B cell (primary cell): Measurements from ENCODE around the gene TMEM236.

ENCODE experiments used
- EZH2 ChIP-seq: IDR thresholded peaks from 2 replicates; pipeline ENCODE4 v1.6.1; 2012; ENCODE audit warnings: borderline replicate concordance, low read depth, mild to moderate bottlenecking, moderate library complexity, low read length; ENCODE audit not compliant: insufficient read depth, poor library complexity, severe bottlenecking
- TF ChIP-seq, protein P1 (sequence below): fragments of 200-600 bp; IDR thresholded peaks from one replicate; pipeline ENCODE4 v1.8.0; 2022; ENCODE audit warnings: antibody characterized with exemption, mild to moderate bottlenecking

DNA sequence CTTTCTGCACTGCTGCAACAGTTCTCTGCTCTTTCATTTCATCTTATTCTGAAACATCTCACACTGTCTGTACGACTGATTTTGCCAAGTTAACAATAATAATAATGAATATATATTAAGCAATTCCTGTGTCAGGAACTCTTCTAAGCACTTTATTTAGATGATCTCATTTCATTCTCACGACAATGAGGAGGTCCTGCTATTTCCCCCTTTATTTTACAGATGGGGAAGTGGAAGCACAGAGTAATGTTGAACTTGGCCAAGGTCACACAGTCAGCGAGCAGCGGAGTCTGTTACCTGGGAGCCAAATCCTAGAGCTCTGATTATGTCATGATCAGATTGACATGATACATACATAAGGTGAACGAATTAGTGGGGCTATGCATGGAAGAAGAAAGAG lies 63.0 kb downstream of the TMEM236 start:
- TF ChIP-seq, protein P1, sequence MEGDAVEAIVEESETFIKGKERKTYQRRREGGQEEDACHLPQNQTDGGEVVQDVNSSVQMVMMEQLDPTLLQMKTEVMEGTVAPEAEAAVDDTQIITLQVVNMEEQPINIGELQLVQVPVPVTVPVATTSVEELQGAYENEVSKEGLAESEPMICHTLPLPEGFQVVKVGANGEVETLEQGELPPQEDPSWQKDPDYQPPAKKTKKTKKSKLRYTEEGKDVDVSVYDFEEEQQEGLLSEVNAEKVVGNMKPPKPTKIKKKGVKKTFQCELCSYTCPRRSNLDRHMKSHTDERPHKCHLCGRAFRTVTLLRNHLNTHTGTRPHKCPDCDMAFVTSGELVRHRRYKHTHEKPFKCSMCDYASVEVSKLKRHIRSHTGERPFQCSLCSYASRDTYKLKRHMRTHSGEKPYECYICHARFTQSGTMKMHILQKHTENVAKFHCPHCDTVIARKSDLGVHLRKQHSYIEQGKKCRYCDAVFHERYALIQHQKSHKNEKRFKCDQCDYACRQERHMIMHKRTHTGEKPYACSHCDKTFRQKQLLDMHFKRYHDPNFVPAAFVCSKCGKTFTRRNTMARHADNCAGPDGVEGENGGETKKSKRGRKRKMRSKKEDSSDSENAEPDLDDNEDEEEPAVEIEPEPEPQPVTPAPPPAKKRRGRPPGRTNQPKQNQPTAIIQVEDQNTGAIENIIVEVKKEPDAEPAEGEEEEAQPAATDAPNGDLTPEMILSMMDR: no peak
- TF ChIP-seq EZH2: no peak
